CD14-positive monocyte (primary cell): Measurements from ENCODE around the gene MYO1D. TPM values are rescaled to one million over a fixed set of nuclear protein-coding genes. Genes with fewer than 3 reads are reported as not detected.

ENCODE experiments used
- DNase-seq, 3 donors: peaks; one replicate each; pipeline ENCODE4 v3.0.0-alpha.2; 2011 to 2022
- H2AFZ ChIP-seq: 2 replicates; pipeline ENCODE4 v1.6.0; 2012; ENCODE audit warnings: mild to moderate bottlenecking, low read depth, low read length, inconsistent platforms; ENCODE audit not compliant: insufficient read depth, poor library complexity, severe bottlenecking
- H3K27ac ChIP-seq, 2 donors: 1 replicate in 1 of 2; 2 replicates in 1 of 2; pipeline ENCODE4 v1.5.1; 2012 to 2013; ENCODE audit warnings: low read length in 2 of 2, control low read depth in 1 of 2, inconsistent platforms in 1 of 2, low read depth in 1 of 2, mild to moderate bottlenecking in 1 of 2
- H3K27me3 ChIP-seq, 2 donors: one replicate each; pipeline versions ENCODE4 v1.6.0 to v1.6.1; 2011 to 2013; ENCODE audit warnings: low read length in 2 of 2; ENCODE audit not compliant: control insufficient read depth in 2 of 2, insufficient read depth in 2 of 2
- H3K36me3 ChIP-seq, 2 donors: replicated peaks in 1 of 2; 1 replicate in 1 of 2; 2 replicates in 1 of 2; pipeline versions ENCODE4 v1.5.1 to v1.6.1; 2012 to 2013; ENCODE audit warnings: low read length in 2 of 2, control low read depth in 1 of 2, inconsistent platforms in 1 of 2, mild to moderate bottlenecking in 1 of 2; ENCODE audit not compliant: insufficient read depth in 2 of 2, control insufficient read depth in 1 of 2
- H3K4me1 ChIP-seq, 2 donors: 1 replicate in 1 of 2; 2 replicates in 1 of 2; pipeline versions ENCODE4 v1.5.1 to v1.6.1; 2012 to 2013; ENCODE audit warnings: low read length in 2 of 2, control low read depth in 1 of 2, inconsistent platforms in 1 of 2, mild to moderate bottlenecking in 1 of 2, moderate library complexity in 1 of 2; ENCODE audit not compliant: insufficient read depth in 2 of 2, control insufficient read depth in 1 of 2
- H3K4me2 ChIP-seq: replicated peaks from 2 replicates; pipeline ENCODE3; 2012; ENCODE audit warnings: low read length, moderate library complexity, mild to moderate bottlenecking; ENCODE audit not compliant: poor library complexity, severe bottlenecking; ENCODE audit errors: extremely low read depth
- H3K4me3 ChIP-seq, 3 experiments: fragments of 200-600 bp in 1 of 3; sonication (generic) in 1 of 3; replicated peaks in 1 of 3; 1 replicate in 2 of 3; 2 replicates in 1 of 3; pipeline ENCODE4 v1.5.1; 2011 to 2013; ENCODE audit warnings: low read length in 3 of 3, mild to moderate bottlenecking in 3 of 3, control low read depth in 2 of 3, low read depth in 2 of 3, inconsistent platforms in 1 of 3, moderate library complexity in 1 of 3
- H3K79me2 ChIP-seq: 2 replicates; pipeline ENCODE4 v1.6.0; 2012; ENCODE audit warnings: mild to moderate bottlenecking, control low read depth, inconsistent platforms, low read length, moderate library complexity; ENCODE audit not compliant: insufficient read depth
- H3K9ac ChIP-seq: 2 replicates; pipeline ENCODE4 v1.6.0; 2017; ENCODE audit warnings: low read length, mild to moderate bottlenecking; ENCODE audit not compliant: insufficient read depth, poor library complexity, severe bottlenecking
- H3K9me3 ChIP-seq, 2 donors: replicated peaks in 1 of 2; 1 replicate in 1 of 2; 2 replicates in 1 of 2; pipeline versions ENCODE4 v1.5.1 to v1.6.1; 2012 to 2013; ENCODE audit warnings: low read length in 2 of 2, control low read depth in 1 of 2; ENCODE audit not compliant: control insufficient read depth in 1 of 2, insufficient read depth in 1 of 2
- H4K20me1 ChIP-seq: 2 replicates; pipeline ENCODE4 v1.6.0; 2012; ENCODE audit warnings: mild to moderate bottlenecking, low read length, control low read depth, moderate library complexity; ENCODE audit not compliant: insufficient read depth
- H3K27ac Mint-ChIP-seq, 7 donors: one replicate each; pipeline ENCODE4 v1.8.0; 2020; ENCODE audit warnings: mild to moderate bottlenecking in 7 of 7, mixed read lengths in 7 of 7, moderate library complexity in 6 of 7, inconsistent platforms in 2 of 7
- H3K27me3 Mint-ChIP-seq, 3 donors: one replicate each; pipeline ENCODE4 v1.8.0; 2021 to 2022; ENCODE audit warnings: low read depth in 3 of 3, mild to moderate bottlenecking in 3 of 3, mixed read lengths in 3 of 3, moderate library complexity in 3 of 3, inconsistent platforms in 1 of 3
- H3K36me3 Mint-ChIP-seq, 2 donors: one replicate each; pipeline ENCODE4 v1.8.0; 2020; ENCODE audit warnings: mixed read lengths in 2 of 2, inconsistent platforms in 1 of 2, mild to moderate bottlenecking in 1 of 2
- H3K4me1 Mint-ChIP-seq: one replicate; pipeline ENCODE4 v1.8.0; 2020; ENCODE audit warnings: mild to moderate bottlenecking, mixed read lengths
- H3K4me3 Mint-ChIP-seq, 2 donors: one replicate each; pipeline ENCODE4 v1.8.0; 2020; ENCODE audit warnings: mild to moderate bottlenecking in 2 of 2, mixed read lengths in 2 of 2, moderate library complexity in 1 of 2
- H3K9me3 Mint-ChIP-seq, 7 donors: one replicate each; pipeline ENCODE4 v1.8.0; 2020 to 2022; ENCODE audit warnings: mixed read lengths in 7 of 7, mild to moderate bottlenecking in 6 of 7, moderate library complexity in 6 of 7, inconsistent platforms in 2 of 7
- CTCF ChIP-seq: fragments of 200-600 bp; IDR thresholded peaks from one replicate; pipeline ENCODE4 v1.8.0; 2022; ENCODE audit warnings: antibody characterized with exemption, mild to moderate bottlenecking
- WGBS: methylation state at CpG from one replicate; pipeline ENCODE4 v1.1.5; 2013; ENCODE audit warnings: missing lambda C conversion rate; ENCODE audit not compliant: insufficient coverage; 5-methylcytosine and 5-hydroxymethylcytosine counted together
- intact Hi-C, 2 donors: fragments of 100-400 bp; cut with micrococcal nuclease; formaldehyde crosslinking; loops; one replicate each; pipeline versions ENCODE4 v1.15.0 to v1.15.1; 2023
- polyA plus RNA-seq, 3 donors: library from polyadenylated mRNA; depleted of rRNA in 1 of 3; unstranded in 2 of 3; stranded (reverse) in 1 of 3; fragments of 300-500 nt in 2 of 3; fragments of >200 nt in 1 of 3; fragmentation: Illumina TruSeq in 2 of 3; gene quantifications; 1 replicate in 2 of 3; 2 replicates in 1 of 3; pipeline ENCODE4 v1.2.3, GENCODE V29; 2012 to 2021

MYO1D gene
- polyA plus RNA-seq, 3 donors, result 0.22 to 0.39 (median 0.26) TPM

DNA sequence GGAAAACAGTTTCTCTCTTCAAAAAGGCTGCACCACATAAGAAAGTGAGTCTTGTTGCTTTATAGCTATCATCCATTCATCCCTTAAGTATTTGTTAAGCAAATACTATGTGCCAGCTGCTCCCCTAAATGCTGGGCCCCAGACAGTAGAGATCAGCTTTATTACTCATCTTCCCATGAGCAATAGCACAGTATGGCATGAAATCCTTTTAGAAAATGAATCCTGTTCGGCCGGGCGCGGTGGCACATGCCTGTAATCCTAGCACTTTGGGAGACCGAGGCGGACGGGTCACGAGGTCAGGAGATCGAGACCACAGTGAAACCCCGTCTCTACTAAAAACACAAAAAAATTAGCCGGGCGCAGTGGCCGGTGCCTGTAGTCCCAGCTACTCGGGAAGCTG lies 99.5 kb downstream of the MYO1D start:
- H3K4me3 Mint-ChIP-seq, result no peak overlapping the region
- Histone ChIP-seq H3K27ac (no peak overlapping the region), H3K4me3 (no peak overlapping the region), H3K36me3 (no peaks in the 10 kb centered on the region), H4K20me1 (no peaks in the 10 kb centered on the region), H3K9ac (no peak overlapping the region), H2AFZ (no peak overlapping the region), H3K79me2 (no peaks in the 10 kb centered on the region), H3K4me2 (no peak overlapping the region), H3K9me3 (no peaks in the 10 kb centered on the region), H3K4me1 (no peaks in the 10 kb centered on the region), H3K27me3 (no peaks in the 10 kb centered on the region)
- no peak for DNase-seq
- H3K27me3 Mint-ChIP-seq, result peaks cover 2 to 5% (median 3%) of the 10 kb centered on the region in 3 donors
- intact Hi-C loops, result no loop called here
- H3K4me1 Mint-ChIP-seq, result no peaks in the 10 kb centered on the region
- 100% methylated on average over 5 of the region's 14 CpGs for WGBS
- TF ChIP-seq CTCF, result no peak
- H3K27ac Mint-ChIP-seq, result no peak overlapping the region
- H3K36me3 Mint-ChIP-seq, result no peaks in the 10 kb centered on the region
- H3K9me3 Mint-ChIP-seq, result no peaks in the 10 kb centered on the region

DNA sequence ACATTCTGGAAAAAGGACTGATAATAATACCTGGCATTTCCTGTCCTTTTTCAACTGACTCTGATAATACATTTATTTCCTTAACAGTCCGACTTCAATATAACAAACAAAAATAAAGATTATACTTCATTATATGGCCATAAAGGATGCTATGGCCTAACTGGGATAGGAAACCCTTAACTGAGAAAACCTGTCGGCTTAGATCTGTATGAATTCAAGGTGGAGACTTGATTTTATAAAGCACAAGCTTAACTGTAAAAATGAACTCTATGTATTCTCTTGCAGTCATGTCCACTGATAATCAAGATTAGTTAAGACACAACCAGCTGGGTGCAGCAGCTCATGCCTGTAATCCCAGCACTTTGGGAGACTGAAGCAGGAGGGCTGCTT lies 102.2 kb downstream of the MYO1D start:
- peaks cover 2 to 5% (median 3%) of the 10 kb centered on the region in 3 donors for H3K27me3 Mint-ChIP-seq
- H2AFZ ChIP-seq, result no peak overlapping the region
- H4K20me1 ChIP-seq, result no peaks in the 10 kb centered on the region
- no peaks in the 10 kb centered on the region for H3K36me3 ChIP-seq
- H3K79me2 ChIP-seq, result no peaks in the 10 kb centered on the region
- no peak for TF ChIP-seq CTCF
- no peaks in the 10 kb centered on the region for H3K9me3 Mint-ChIP-seq
- no peaks in the 10 kb centered on the region for H3K27me3 ChIP-seq
- no peak overlapping the region for H3K9ac ChIP-seq
- no peak overlapping the region for H3K4me3 ChIP-seq
- H3K4me1 ChIP-seq, result no peaks in the 10 kb centered on the region
- no peak overlapping the region for H3K27ac ChIP-seq
- intact Hi-C loops, result no loop called here
- no peak overlapping the region for H3K4me3 Mint-ChIP-seq
- H3K9me3 ChIP-seq, result no peaks in the 10 kb centered on the region
- H3K36me3 Mint-ChIP-seq, result no peaks in the 10 kb centered on the region
- no peak overlapping the region for H3K27ac Mint-ChIP-seq
- H3K4me1 Mint-ChIP-seq, result no peaks in the 10 kb centered on the region
- no peak overlapping the region for H3K4me2 ChIP-seq
- no CpG with 5 or more reads among the region's 2 CpGs for WGBS
- DNase-seq, result no peak
